Skeletal muscle satellite cell (primary cell): Measurements from ENCODE around the gene SCG5.

Experiments used
- H3K27me3 ChIP-seq: 2 replicates; pipeline ENCODE4 v1.7.0; 2013; ENCODE audit warnings: low read length; ENCODE audit not compliant: control insufficient read depth, insufficient read depth
- H3K36me3 ChIP-seq: 2 replicates; pipeline ENCODE4 v1.7.0; 2013; ENCODE audit warnings: mild to moderate bottlenecking, control low read depth, low read length; ENCODE audit not compliant: insufficient read depth
- H3K4me1 ChIP-seq: 2 replicates; pipeline ENCODE4 v1.7.0; 2013; ENCODE audit warnings: low read length; ENCODE audit not compliant: control insufficient read depth, insufficient read depth
- H3K4me2 ChIP-seq: 2 replicates; pipeline ENCODE4 v1.7.0; 2013; ENCODE audit warnings: mild to moderate bottlenecking, low read length
- H3K4me3 ChIP-seq: 2 replicates; pipeline ENCODE4 v1.7.0; 2013; ENCODE audit warnings: low read length
- H3K9ac ChIP-seq: 2 replicates; pipeline ENCODE4 v1.7.0; 2013; ENCODE audit warnings: mild to moderate bottlenecking, low read depth, low read length, moderate library complexity
- H3K9me3 ChIP-seq: replicated peaks from 2 replicates; pipeline ENCODE4 v1.7.0; 2013; ENCODE audit warnings: mild to moderate bottlenecking, control low read depth, low read length

The SCG5 gene

GRCh38 chr15:32643907-32644445 lies 2.5 kb downstream of the SCG5 start:
- Histone ChIP-seq H3K4me1 (peaks cover 5% of the 10 kb centered on the region), H3K9ac (no peak overlapping the region), H3K4me2 (no peak overlapping the region), H3K36me3 (peaks cover 13% of the 10 kb centered on the region), H3K27me3 (no peaks in the 10 kb centered on the region), H3K4me3 (no peak overlapping the region), H3K9me3 (no peaks in the 10 kb centered on the region)

DNA sequence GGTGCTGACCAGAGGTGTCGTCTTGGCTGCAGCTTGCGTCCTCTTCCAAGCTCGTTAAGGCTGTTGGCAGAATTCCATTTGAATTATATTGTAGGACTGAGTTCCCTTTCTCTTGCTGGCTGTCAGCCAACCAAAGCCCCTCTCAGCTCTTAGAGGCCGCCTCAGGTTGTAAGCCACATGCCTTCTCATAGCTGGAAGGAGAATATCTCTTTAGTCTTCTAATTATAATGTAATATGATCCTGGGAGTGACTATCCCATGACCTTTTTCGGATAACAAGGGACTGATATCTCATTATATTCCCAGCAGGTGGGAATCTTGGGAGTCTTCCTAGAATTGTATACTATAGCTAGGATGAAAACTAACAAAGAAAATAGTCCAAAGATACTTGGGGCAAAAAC lies 4.8 kb downstream of the SCG5 start:
- Histone ChIP-seq H3K36me3 (peaks cover 4% of the 10 kb centered on the region), H3K9ac (no peak overlapping the region), H3K27me3 (no peaks in the 10 kb centered on the region), H3K4me3 (no peak overlapping the region), H3K4me2 (no peak overlapping the region), H3K4me1 (peaks cover 4% of the 10 kb centered on the region), H3K9me3 (no peaks in the 10 kb centered on the region)

DNA sequence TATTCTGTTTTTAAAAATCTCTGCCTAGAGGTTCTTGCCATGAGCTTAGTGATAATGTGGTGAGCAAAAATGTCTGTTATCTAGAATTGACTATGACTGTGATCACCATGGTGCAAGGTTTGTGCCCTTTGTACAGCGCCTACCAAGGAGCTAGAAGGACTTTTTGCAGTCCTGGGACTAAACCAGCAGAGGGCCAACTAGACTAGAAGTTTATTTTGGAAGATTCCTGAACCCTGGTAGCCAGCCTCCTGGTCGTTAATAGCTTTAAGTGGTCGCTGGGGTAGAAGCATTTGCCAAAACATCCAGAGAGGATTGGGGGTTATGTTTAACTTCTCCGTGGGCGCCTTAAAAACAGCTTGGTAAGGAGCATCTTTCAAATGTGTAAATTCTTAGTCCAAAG lies 7.8 kb downstream of the SCG5 start:
- Histone ChIP-seq H3K4me2 (no peak overlapping the region), H3K4me1 (peaks cover 4% of the 10 kb centered on the region), H3K4me3 (no peak overlapping the region), H3K36me3 (peaks cover 4% of the 10 kb centered on the region), H3K27me3 (no peaks in the 10 kb centered on the region), H3K9ac (no peak overlapping the region), H3K9me3 (no peaks in the 10 kb centered on the region)

DNA sequence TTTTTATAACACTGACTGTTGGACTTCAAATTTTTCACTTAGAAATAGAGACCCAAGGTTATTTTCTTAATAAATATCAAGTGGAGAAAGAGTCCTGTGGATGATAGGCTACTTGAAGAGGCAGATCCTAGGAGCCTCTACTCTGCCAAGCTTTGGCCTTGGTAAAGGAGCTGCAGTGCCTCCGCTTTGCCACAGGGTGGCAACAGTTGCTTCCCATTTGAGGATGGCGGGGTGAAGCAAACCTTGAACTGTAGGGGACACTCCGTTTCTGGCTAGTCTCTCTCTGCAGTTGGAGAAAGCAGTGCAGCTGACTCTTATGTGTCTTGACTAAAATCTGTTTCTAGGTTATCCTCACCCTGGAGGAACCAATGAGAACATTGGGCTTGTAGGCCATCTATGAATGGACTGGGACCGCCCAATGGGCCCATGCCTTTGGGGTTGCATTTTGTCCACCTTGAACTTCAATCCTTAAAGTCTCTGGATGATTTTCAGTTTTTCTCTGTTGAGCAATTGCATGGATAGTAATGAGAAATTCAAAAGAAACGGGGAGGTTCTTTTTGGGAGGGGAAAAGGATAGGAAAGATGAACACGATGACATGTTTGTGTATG lies 9.8 kb downstream of the SCG5 start:
- Histone ChIP-seq H3K27me3 (no peaks in the 10 kb centered on the region), H3K9me3 (no peaks in the 10 kb centered on the region), H3K36me3 (no peaks in the 10 kb centered on the region)

GRCh38 chr15:32652178-32652577 lies 10.7 kb downstream of the SCG5 start:
- H3K36me3 ChIP-seq: no peaks in the 10 kb centered on the region
- no peak overlapping the region for H3K9ac ChIP-seq
- no peak overlapping the region for H3K4me2 ChIP-seq
- H3K9me3 ChIP-seq: no peaks in the 10 kb centered on the region
- H3K4me1 ChIP-seq: peaks cover 18% of the 10 kb centered on the region
- no peaks in the 10 kb centered on the region for H3K27me3 ChIP-seq
- no peak overlapping the region for H3K4me3 ChIP-seq

More for the DNA sequence above, 9.8 kb downstream of the SCG5 start:
- Histone ChIP-seq H3K4me2 (no peak overlapping the region), H3K4me3 (no peak overlapping the region), H3K4me1 (peaks cover 12% of the 10 kb centered on the region), H3K9ac (no peak overlapping the region)

DNA sequence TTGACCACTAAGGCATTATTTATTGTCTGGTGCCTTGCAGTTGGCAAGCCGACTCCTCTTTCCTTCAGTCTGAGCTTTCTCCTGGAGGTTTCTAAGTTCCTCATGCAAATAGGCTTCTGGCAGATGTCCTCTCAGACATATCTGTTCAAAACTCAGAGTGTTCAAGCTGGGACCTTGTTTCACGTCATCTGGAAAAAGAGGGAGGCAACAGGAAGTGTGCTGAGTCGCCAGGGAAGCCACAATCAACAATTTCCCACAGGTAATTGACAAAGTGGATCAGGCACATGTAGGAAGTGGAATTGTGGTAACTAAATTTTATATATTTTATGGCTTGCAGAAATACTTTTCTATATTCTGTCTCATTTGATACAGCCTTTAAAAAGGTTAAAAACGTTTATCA lies 14.6 kb downstream of the SCG5 start:
- Histone ChIP-seq H3K9me3 (no peaks in the 10 kb centered on the region), H3K36me3 (no peaks in the 10 kb centered on the region), H3K9ac (no peak overlapping the region), H3K4me1 (peaks cover 48% of the 10 kb centered on the region), H3K27me3 (no peaks in the 10 kb centered on the region), H3K4me2 (no peak overlapping the region), H3K4me3 (no peak overlapping the region)

GRCh38 chr15:32656496-32656895 lies 15.0 kb downstream of the SCG5 start:
- Histone ChIP-seq H3K4me3 (no peak overlapping the region), H3K27me3 (no peaks in the 10 kb centered on the region), H3K4me1 (peaks cover 46% of the 10 kb centered on the region), H3K36me3 (no peaks in the 10 kb centered on the region), H3K4me2 (no peak overlapping the region), H3K9me3 (no peaks in the 10 kb centered on the region), H3K9ac (no peak overlapping the region)

- H3K4me3 ChIP-seq: peak overlapping the region; percentile 0
- H3K36me3 ChIP-seq: no peaks in the 10 kb centered on the region
- peaks cover 45% of the 10 kb centered on the region for H3K4me1 ChIP-seq
- H3K27me3 ChIP-seq: no peaks in the 10 kb centered on the region
- H3K9ac ChIP-seq: peak overlapping the region; percentile 18
- H3K4me2 ChIP-seq: peak overlapping the region; percentile 66
- no peaks in the 10 kb centered on the region for H3K9me3 ChIP-seq
These were observed 15.8 kb downstream of the SCG5 start for GRCh38 chr15:32657198-32657883.

- Histone ChIP-seq H3K9ac (peak overlapping the region; percentile 18), H3K9me3 (no peaks in the 10 kb centered on the region), H3K4me2 (peak overlapping the region; percentile 66), H3K36me3 (no peaks in the 10 kb centered on the region), H3K4me1 (peaks cover 45% of the 10 kb centered on the region), H3K27me3 (no peaks in the 10 kb centered on the region), H3K4me3 (no peak overlapping the region)
These were observed 16.4 kb downstream of the SCG5 start for GRCh38 chr15:32657941-32658340.

GRCh38 chr15:32659340-32660155 lies 18.0 kb downstream of the SCG5 start:
- no peaks in the 10 kb centered on the region for H3K36me3 ChIP-seq
- H3K4me2 ChIP-seq: no peak overlapping the region
- peak overlapping the region; percentile 56 for H3K9ac ChIP-seq
- H3K4me3 ChIP-seq: no peak overlapping the region
- no peaks in the 10 kb centered on the region for H3K27me3 ChIP-seq
- no peaks in the 10 kb centered on the region for H3K9me3 ChIP-seq
- H3K4me1 ChIP-seq: peaks cover 52% of the 10 kb centered on the region

- Histone ChIP-seq H3K9me3 (no peaks in the 10 kb centered on the region), H3K4me3 (no peak overlapping the region), H3K9ac (no peak overlapping the region), H3K4me1 (peaks cover 23% of the 10 kb centered on the region), H3K27me3 (no peaks in the 10 kb centered on the region), H3K36me3 (no peaks in the 10 kb centered on the region), H3K4me2 (no peak overlapping the region)
These were observed 22.2 kb downstream of the SCG5 start for GRCh38 chr15:32663671-32664070.
